H1 (cell line): ENCODE data around the gene ITPKC. TPM values are rescaled to one million over a fixed set of nuclear protein-coding genes. Genes with fewer than 3 reads are reported as not detected.

Experiments
- CEBPB ChIP-seq: IDR thresholded peaks from 2 replicates; pipeline ENCODE4 v1.6.1; 2012; ENCODE audit warnings: low read depth, low read length
- CTBP2 ChIP-seq: IDR thresholded peaks from 2 replicates; pipeline ENCODE4 v1.7.0; 2011; ENCODE audit warnings: borderline replicate concordance, mild to moderate bottlenecking, moderate library complexity, mixed read lengths, low read length; ENCODE audit not compliant: insufficient read depth, insufficient read length
- EP300 ChIP-seq, 2 experiments: IDR thresholded peaks; 1 replicate in 1 of 2; 2 replicates in 1 of 2; pipeline ENCODE4 v1.6.1; 2011 to 2012; ENCODE audit warnings: low read depth in 2 of 2, low read length in 2 of 2, mild to moderate bottlenecking in 2 of 2, borderline replicate concordance in 1 of 2, inconsistent platforms in 1 of 2, moderate library complexity in 1 of 2
- KDM1A ChIP-seq: fragments of 200-600, 300-600 bp; sonication (generic); IDR thresholded peaks from 2 replicates; pipeline ENCODE4 v1.7.1; 2016; ENCODE audit warnings: mild to moderate bottlenecking, low read length, borderline replicate concordance
- RXRA ChIP-seq: IDR thresholded peaks from 2 replicates; pipeline ENCODE4 v1.6.1; 2011; ENCODE audit warnings: low read depth, mild to moderate bottlenecking, low read length, moderate library complexity; ENCODE audit not compliant: insufficient read depth
- TAF1 ChIP-seq: IDR thresholded peaks from 2 replicates; pipeline ENCODE4 v1.6.1; 2011; ENCODE audit warnings: mild to moderate bottlenecking, low read depth, low read length
- polyA plus RNA-seq, 7 experiments: library from polyadenylated mRNA; depleted of rRNA in 3 of 7; stranded (reverse) in 5 of 7; unstranded in 2 of 7; fragments of >200 nt in 5 of 7; fragments of 200-250 nt in 2 of 7; gene quantifications; 1 replicate in 5 of 7; 2 replicates in 1 of 7; 4 replicates in 1 of 7; pipeline versions ENCODE4 v1.2.1 to v1.2.3, GENCODE V29; 2011 to 2013; ENCODE audit warnings: missing spikeins in 2 of 7, mixed read lengths in 2 of 7
- total RNA-seq: library from RNA; stranded (reverse); fragmentation: NEBNext Ultra II Directional; extraction: Animal tissue kit (Norgen Biotek cat#: 25700); gene quantifications from 2 replicates; pipeline ENCODE4 v1.2.1, GENCODE V29; 2021

Gene ITPKC
- total and polyA plus RNA-seq, 2 of the 8 experiments (the other 6 are each of a cell fraction or from before 2014, with no cell fraction given): 5.2 to 8.9 TPM

- TF ChIP-seq CTBP2: no peak
- no peak for TF ChIP-seq RXRA
- no peak for TF ChIP-seq TAF1
- no peak for TF ChIP-seq KDM1A
- TF ChIP-seq CEBPB: no peak
- no peak for TF ChIP-seq EP300 (IDR thresholded peaks at IDR 0.05; ENCODE audit: borderline replicate concordance in 1 of 2, low read depth in 2 of 2, low read length in 2 of 2)
Observed at GRCh38 chr19:40713939-40714338, 3.0 kb upstream of the ITPKC start (continued).
